Stimulated activated CD8-positive, alpha-beta memory T cell treated with anti-CD3 and anti-CD28 coated beads, Interleukin-4, amount 100 ng/mL, for 4 hours (primary cell): ENCODE data around the gene EIF4A2.
"Not testable (repeated sequence)": the region's sequence is repeated elsewhere in the genome, so short reads cannot be mapped to it uniquely, and the experiment has no call there.

Source experiments
- DNase-seq, 2 donors: peaks; one replicate each; pipeline ENCODE4 v3.0.0-alpha.2; 2020; ENCODE audit warnings: low read depth in 2 of 2, low spot score in 1 of 2

Gene EIF4A2

GRCh38 chr3:186818956-186819355 lies 35.6 kb downstream of the EIF4A2 start:
- no peak for DNase-seq

- DNase-seq: no peak
Measured at GRCh38 chr3:186821429-186822387, 38.3 kb downstream of the EIF4A2 start.

GRCh38 chr3:186822388-186822759 lies 39.0 kb downstream of the EIF4A2 start:
- not testable (repeated sequence) for DNase-seq

- DNase-seq: no peak
Measured at GRCh38 chr3:186823386-186823785, 40.0 kb downstream of the EIF4A2 start.

- no peak for DNase-seq
Measured at GRCh38 chr3:186824430-186825139, 41.2 kb downstream of the EIF4A2 start.

- peak in 1 of 2 donors; percentile 8 for DNase-seq
Measured at GRCh38 chr3:186825294-186825821, 42.0 kb downstream of the EIF4A2 start.

DNA sequence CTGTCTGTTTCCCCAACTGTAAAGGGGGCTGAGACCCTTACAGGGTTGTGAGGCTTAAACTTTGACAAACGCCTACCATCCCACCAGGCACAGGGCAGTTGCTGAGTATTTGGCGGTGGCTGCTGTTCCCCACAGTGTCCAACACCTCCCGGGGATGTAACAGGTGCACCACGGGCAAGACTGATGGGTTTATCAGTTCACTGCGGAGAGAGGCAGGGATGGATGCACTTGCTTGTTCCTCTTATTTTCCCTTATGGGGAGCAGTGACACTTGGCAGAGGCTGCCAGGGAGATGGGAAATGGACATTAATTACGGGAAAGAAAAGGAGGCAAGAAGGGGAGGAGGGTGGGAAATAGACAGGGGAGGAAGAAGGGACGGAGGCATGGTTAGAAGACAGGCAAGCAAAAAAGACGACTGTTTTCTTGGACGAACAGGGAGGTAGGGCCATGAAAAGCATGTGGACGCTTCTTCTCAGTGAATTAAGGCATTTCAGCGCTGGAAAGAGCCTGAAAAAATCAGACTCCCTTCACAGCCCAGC lies 42.6 kb downstream of the EIF4A2 start:
- DNase-seq: no peak

GRCh38 chr3:186826410-186826975 lies 43.1 kb downstream of the EIF4A2 start:
- DNase-seq: no peak

GRCh38 chr3:186826976-186827857 lies 43.8 kb downstream of the EIF4A2 start:
- peak; percentile 49 to 69 for DNase-seq

DNA sequence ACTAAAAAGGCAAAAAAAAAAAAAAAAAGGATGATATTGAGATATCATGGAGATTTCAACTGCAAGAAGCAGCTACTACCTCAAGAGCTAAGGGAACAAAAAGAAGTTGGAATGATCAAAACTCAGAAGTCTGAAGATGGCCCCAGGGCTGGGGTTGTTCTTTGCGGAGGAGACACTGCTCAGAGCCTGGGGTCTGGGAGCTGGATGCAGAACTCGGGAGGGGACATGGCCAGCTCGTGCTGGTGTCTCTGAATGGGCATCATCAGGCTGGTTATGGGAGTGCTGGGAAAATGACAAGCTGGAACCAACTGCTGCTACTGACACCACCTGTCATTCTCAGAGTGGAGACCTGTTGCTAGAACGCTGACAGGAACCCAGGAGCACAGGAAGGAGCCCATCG lies 45.0 kb downstream of the EIF4A2 start:
- no peak for DNase-seq

DNA sequence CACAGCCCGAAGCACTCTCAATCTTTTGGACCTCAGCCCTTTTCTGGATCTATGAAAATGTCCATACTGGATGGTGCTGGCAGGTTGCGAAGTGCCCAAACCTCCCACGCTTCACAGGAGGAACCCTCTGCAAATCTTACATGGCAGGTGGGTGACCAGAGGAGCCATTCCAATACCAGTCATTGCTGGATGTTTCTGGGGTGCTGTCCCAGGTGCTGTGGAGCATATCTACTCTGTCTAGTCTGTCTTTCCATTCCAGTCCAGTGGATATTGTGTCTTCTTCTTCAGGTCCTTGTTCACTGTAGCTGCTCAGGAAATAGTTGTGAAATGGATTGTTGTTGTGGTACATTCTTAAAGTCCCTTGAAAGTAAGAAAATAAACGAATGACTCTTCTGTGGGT lies 48.4 kb downstream of the EIF4A2 start:
- no peak for DNase-seq

- no peak for DNase-seq
Measured at GRCh38 chr3:186832276-186832675, 48.9 kb downstream of the EIF4A2 start.
